ENCODE data around the gene RNU5D-1. TPM values are rescaled to one million over a fixed set of nuclear protein-coding genes. Genes with fewer than 3 reads are reported as not detected.
A peak's percentile ranks its signal among the peaks of the same experiment; 100 is the strongest.
"Not testable (repeated sequence)": the region's sequence is repeated elsewhere in the genome, so short reads cannot be mapped to it uniquely, and the experiment has no call there.

The RNU5D-1 gene
- total RNA-seq, 1 donor from 2014 or later = not detected

GRCh38 chr1:44776730-44777068 is 45.7 kb upstream of the RNU5D-1 start:
- H3K9me3 ChIP-seq = no peaks in the 10 kb centered on the region
- no peaks in the 10 kb centered on the region for H3K27me3 ChIP-seq (ENCODE audit: low read depth)
- DNase-seq = no peak
- intact Hi-C loops (cut with DNase I) = no loop called here
- peaks cover 29% of the 10 kb centered on the region for H3K4me1 ChIP-seq
- ATAC-seq = no peak
- H3K27ac ChIP-seq = peak overlapping the region; percentile 98
- no peak for TF ChIP-seq CTCF (IDR thresholded peaks at IDR 0.05)
- H3K36me3 ChIP-seq = peaks cover 55% of the 10 kb centered on the region
- peak overlapping the region; percentile 97 for H3K4me3 ChIP-seq

DNA sequence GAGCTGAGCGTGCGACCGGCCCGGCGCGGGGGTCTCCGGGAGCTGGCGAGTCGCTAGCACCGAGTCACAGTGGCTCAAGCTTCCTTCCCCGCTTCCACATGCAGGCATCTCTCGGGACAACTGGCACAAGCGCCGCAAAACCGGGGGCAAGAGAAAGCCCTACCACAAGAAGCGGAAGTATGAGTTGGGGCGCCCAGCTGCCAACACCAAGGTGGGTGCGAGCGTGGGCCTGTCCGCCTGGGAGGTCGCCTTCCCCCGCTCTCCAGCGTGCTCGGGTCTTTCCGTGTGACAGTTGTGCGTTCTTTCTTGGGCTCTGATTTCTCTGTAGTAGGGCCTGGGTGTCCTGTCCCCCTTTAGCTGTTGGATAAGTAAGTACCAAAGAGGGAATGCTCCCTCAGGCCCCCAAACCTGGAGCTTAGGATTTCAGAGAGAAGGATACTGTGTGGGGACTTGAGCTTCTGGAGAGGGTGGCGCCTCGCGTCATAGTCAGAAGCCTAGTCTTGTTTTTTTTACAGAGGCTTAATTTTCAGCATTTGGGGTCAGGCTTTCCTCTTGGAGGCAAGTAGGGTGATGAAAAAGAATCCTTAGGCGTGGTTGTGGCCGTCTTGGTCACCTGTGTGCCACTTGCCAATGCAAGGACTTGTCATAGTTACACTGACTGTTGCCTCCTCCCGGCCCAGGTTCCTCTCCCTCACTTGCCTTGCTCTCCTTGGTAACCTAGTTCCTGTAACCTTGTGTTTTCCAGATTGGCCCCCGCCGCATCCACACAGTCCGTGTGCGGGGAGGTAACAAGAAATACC is 45.2 kb upstream of the RNU5D-1 start:
- no peak for TF ChIP-seq CTCF (IDR thresholded peaks at IDR 0.05)
- Histone ChIP-seq H3K4me1 (peaks cover 29% of the 10 kb centered on the region), H3K4me3 (peak overlapping the region; percentile 97), H3K36me3 (peaks cover 49% of the 10 kb centered on the region), H3K27ac (peak overlapping the region; percentile 98), H3K27me3 (ENCODE audit: low read depth) (no peaks in the 10 kb centered on the region), H3K9me3 (no peaks in the 10 kb centered on the region)
- ATAC-seq (peak; percentile 30 to 38), DNase-seq (no peak)
- intact Hi-C loops (cut with DNase I) = no loop called here

DNA sequence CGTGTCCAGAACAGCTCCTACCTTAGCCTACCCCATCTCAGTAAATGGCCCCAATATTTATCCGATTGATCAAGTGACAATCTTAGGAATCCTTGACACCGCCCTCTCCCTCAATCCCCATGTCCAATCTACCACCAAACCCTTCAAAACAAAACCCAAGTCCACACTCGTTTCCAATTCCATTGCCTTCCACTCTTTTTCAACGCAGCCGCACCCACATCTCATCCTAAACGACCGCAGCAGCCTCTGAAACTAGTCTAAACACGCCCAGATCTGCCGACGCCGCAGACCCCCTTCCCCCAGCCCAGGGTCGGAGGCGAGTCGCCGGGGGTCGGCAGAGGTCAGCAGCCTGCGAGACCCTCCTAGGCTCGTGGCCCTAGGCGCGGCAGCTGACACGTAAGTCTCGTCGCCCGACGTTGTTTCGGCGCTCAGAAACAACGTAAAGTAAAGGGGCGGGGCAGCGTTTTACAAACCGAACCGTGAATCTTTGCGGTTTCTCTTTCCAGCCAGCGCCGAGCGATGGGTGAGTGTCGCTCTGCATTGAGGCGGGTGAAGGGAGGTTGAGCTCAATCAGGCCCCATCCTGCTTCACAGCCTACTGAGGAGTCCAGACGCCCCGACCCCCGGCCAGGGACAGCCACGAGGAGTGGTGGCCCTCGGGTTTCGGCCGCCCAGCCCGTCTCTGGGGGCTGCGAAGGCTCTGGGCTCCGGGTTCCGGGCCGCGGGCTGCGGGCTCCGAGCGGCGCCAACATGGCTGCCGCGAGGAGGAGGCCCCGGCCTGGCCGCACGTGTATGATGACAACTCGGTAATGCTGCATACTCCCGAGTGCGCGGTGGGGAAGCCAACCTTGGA is 44.3 kb upstream of the RNU5D-1 start, which contains the start of gene RPS8:
Gene RPS8 (plus strand): TSS at position 463 of the 852 bp plus-strand sequence. CDS start 57 bp downstream, at position 520.
- Histone ChIP-seq H3K4me3 (peak within 1 kb of the TSS; percentile 97), H3K9me3 (no peaks in the 10 kb centered on the region), H3K27me3 (ENCODE audit: low read depth) (no peaks in the 10 kb centered on the region), H3K36me3 (peaks cover 41% of the 10 kb centered on the region), H3K4me1 (peaks cover 29% of the 10 kb centered on the region), H3K27ac (peak within 1 kb of the TSS; percentile 98)
- peak; percentile 93 for DNase-seq
- no peak for TF ChIP-seq CTCF (IDR thresholded peaks at IDR 0.05)
- ATAC-seq = peak; percentile 93 to 96
- intact Hi-C loops (cut with DNase I) = no loop called here

DNA sequence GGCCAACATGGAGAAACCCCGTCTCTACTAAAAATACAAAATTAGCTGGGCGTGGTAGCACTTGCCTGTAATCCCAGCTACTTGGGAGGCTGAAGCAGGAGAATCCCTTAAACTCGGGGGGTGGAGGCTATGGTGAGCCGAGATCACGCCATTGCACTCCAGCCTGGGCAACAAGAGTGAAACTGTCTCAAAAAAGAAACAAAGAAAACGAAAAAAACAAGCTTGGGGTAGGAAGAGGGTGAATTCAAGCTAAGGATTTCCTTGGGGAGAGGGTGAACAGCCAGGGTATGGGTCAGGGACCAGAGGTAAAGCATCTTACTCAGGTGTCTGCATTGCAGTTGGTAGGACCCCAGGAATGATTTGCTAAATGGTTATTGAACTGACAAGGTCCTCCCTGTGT is 35.5 kb upstream of the RNU5D-1 start:
- H3K4me3 ChIP-seq; H3K36me3 ChIP-seq; H3K4me1 ChIP-seq; H3K9me3 ChIP-seq; H3K27ac ChIP-seq; H3K27me3 ChIP-seq (ENCODE audit: low read depth); intact Hi-C loops (cut with DNase I); DNase-seq; ATAC-seq: not testable (repeated sequence)

GRCh38 chr1:44760876-44761275 is 29.9 kb upstream of the RNU5D-1 start:
- no peaks in the 10 kb centered on the region for H3K36me3 ChIP-seq
- no peak overlapping the region for H3K4me3 ChIP-seq
- H3K27ac ChIP-seq = no peak overlapping the region
- intact Hi-C loops (cut with DNase I) = no loop called here
- DNase-seq (no peak), ATAC-seq (no peak)
- no peaks in the 10 kb centered on the region for H3K4me1 ChIP-seq
- no peak for TF ChIP-seq CTCF (IDR thresholded peaks at IDR 0.05)
- H3K9me3 ChIP-seq = no peaks in the 10 kb centered on the region
- H3K27me3 ChIP-seq (ENCODE audit: low read depth) = no peaks in the 10 kb centered on the region

DNA sequence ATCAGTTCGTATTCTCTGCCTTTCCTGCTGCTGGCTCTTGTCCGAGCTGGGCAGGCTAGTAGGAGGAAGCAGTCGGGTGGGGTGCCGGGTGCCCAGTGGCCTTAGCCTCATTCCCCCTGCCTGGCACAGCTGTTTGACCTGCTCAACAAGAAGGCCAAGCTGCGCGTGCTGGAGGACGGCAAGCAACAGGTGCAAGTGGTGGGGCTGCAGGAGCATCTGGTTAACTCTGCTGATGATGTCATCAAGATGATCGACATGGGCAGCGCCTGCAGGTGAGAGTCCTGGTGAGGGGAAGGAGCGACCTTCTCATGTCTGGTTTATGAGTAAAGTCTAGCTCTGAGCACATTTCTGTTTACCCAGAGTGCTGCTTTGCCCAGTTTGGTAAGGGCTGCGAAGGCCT is 28.1 kb upstream of the RNU5D-1 start:
- no peak for TF ChIP-seq CTCF (IDR thresholded peaks at IDR 0.05)
- DNase-seq (no peak), ATAC-seq (no peak)
- Histone ChIP-seq H3K4me3 (no peak overlapping the region), H3K36me3 (no peaks in the 10 kb centered on the region), H3K27ac (no peak overlapping the region), H3K9me3 (no peaks in the 10 kb centered on the region), H3K27me3 (ENCODE audit: low read depth) (no peaks in the 10 kb centered on the region), H3K4me1 (no peaks in the 10 kb centered on the region)
- intact Hi-C loops (cut with DNase I) = no loop called here

Data from lower lobe of right lung (tissue), 2 donors.